HepG2 (cell line): ENCODE data around the gene STK4.

Experiments
- CBX5 ChIP-seq: sonication (generic); formaldehyde crosslinking; IDR thresholded peaks from 2 replicates; pipeline ENCODE4 v1.4.0; 2020; ENCODE audit warnings: missing genetic modification reagents, borderline replicate concordance
- CCAR2 ChIP-seq: fragments of 200-400 bp; formaldehyde crosslinking; optimal IDR thresholded peaks from 2 replicates; pipeline ENCODE3; 2018; ENCODE audit warnings: low read depth, mild to moderate bottlenecking, low read length, moderate library complexity
- CTCF ChIP-seq: sonication (generic); formaldehyde crosslinking; IDR thresholded peaks from 2 replicates; pipeline ENCODE4 v1.5.0; 2020; ENCODE audit warnings: mild to moderate bottlenecking, missing genetic modification reagents, moderate library complexity
- EP300 ChIP-seq, 3 experiments: sonication (generic) in 1 of 3; formaldehyde crosslinking in 1 of 3; IDR thresholded peaks; 2 replicates each; pipeline versions ENCODE4 v1.5.1 to v1.6.1; 2011 to 2020; ENCODE audit warnings: low read depth in 2 of 3, low read length in 2 of 3, borderline replicate concordance in 1 of 3, improper control_type of control experiment in 1 of 3, mild to moderate bottlenecking in 1 of 3, missing genetic modification reagents in 1 of 3, moderate library complexity in 1 of 3
- GABPB1 ChIP-seq: IDR thresholded peaks from 2 replicates; pipeline ENCODE4 v1.6.1; 2016; ENCODE audit warnings: mild to moderate bottlenecking, missing genetic modification reagents, moderate library complexity, missing compliant biosample characterization
- PAWR ChIP-seq: sonication (generic); formaldehyde crosslinking; IDR thresholded peaks from 2 replicates; pipeline ENCODE4 v1.4.0; 2020; ENCODE audit warnings: missing genetic modification reagents, mild to moderate bottlenecking, borderline replicate concordance
- POLR2A ChIP-seq, 2 experiments: IDR thresholded peaks; 2 replicates each; pipeline ENCODE4 v1.6.1; 2011; ENCODE audit warnings: low read depth in 2 of 2, low read length in 2 of 2, mild to moderate bottlenecking in 1 of 2, moderate library complexity in 1 of 2; ENCODE audit not compliant: insufficient read depth in 1 of 2
- RNF219 ChIP-seq: sonication (generic); formaldehyde crosslinking; IDR thresholded peaks from 2 replicates; pipeline ENCODE4 v1.5.0; 2020; ENCODE audit warnings: mild to moderate bottlenecking, missing genetic modification reagents
- SRF ChIP-seq: IDR thresholded peaks from 2 replicates; pipeline ENCODE4 v1.6.1; 2011; ENCODE audit warnings: mild to moderate bottlenecking, low read depth, low read length, moderate library complexity
- TCF12 ChIP-seq, 2 experiments: fragments of 450-650 bp in 1 of 2; sonication (generic) in 1 of 2; formaldehyde crosslinking in 1 of 2; IDR thresholded peaks; 2 replicates each; pipeline versions ENCODE4 v1.6.1 to v1.8.0; 2017 to 2022; ENCODE audit warnings: antibody characterized with exemption in 1 of 2, mild to moderate bottlenecking in 1 of 2, missing genetic modification reagents in 1 of 2, moderate library complexity in 1 of 2
- ZNF550 ChIP-seq: sonication (generic); formaldehyde crosslinking; IDR thresholded peaks from 2 replicates; pipeline ENCODE4 v1.4.0; 2020; ENCODE audit warnings: mild to moderate bottlenecking, missing genetic modification reagents, borderline replicate concordance

GRCh38 chr20:45039475-45039820, 73.1 kb downstream of the STK4 start:
- TF ChIP-seq CTCF (CRISPR knock-in tag), result no peak
- no peak for TF ChIP-seq GABPB1 (CRISPR knock-in tag)
- no peak for TF ChIP-seq POLR2A (IDR thresholded peaks at IDR 0.05; ENCODE audit: insufficient read depth in 1 of 2, low read depth in 2 of 2, low read length in 2 of 2)
- TF ChIP-seq RNF219 (CRISPR knock-in tag), result no peak
- no peak for TF ChIP-seq ZNF550
- no peak for TF ChIP-seq SRF
- no peak for TF ChIP-seq CBX5
- no peak for TF ChIP-seq CCAR2
- TF ChIP-seq PAWR (CRISPR knock-in tag), result no peak
- no peak for TF ChIP-seq EP300 (IDR thresholded peaks at IDR 0.05; ENCODE audit: low read depth in 2 of 2, low read length in 2 of 2)
- TF ChIP-seq EP300 (CRISPR knock-in tag; IDR thresholded peaks at IDR 0.05; ENCODE audit: borderline replicate concordance), result no peak
- no peak for TF ChIP-seq TCF12 (IDR thresholded peaks at IDR 0.05)
- TF ChIP-seq TCF12 (CRISPR knock-in tag; IDR thresholded peaks at IDR 0.05), result no peak
